HAP-1 (cell line): ENCODE measurements around the gene ST8SIA1.

Source experiments
- DNase-seq, 2 experiments: peaks; one replicate each; pipeline ENCODE4 v3.0.0-alpha.2; 2016 to 2020; ENCODE audit warnings: low spot score in 2 of 2
- H3K27me3 ChIP-seq: fragments of 250-450 bp; sonication (Bioruptor Pico); 2 replicates; pipeline ENCODE4 v1.5.1; 2020; ENCODE audit warnings: low read depth, mild to moderate bottlenecking, moderate library complexity
- H3K36me3 ChIP-seq: fragments of 250-450 bp; sonication (Bioruptor Pico); replicated peaks from 2 replicates; pipeline ENCODE4 v1.5.1; 2020; ENCODE audit warnings: mild to moderate bottlenecking
- H3K4me1 ChIP-seq: fragments of 250-450 bp; sonication (Bioruptor Pico); 2 replicates; pipeline ENCODE4 v1.5.1; 2020; ENCODE audit warnings: mild to moderate bottlenecking
- H3K4me3 ChIP-seq: fragments of 250-450 bp; sonication (Bioruptor Pico); 2 replicates; pipeline ENCODE4 v1.5.1; 2020; ENCODE audit warnings: mild to moderate bottlenecking, moderate library complexity
- H3K9me3 ChIP-seq: fragments of 250-450 bp; sonication (Bioruptor Pico); 2 replicates; pipeline ENCODE4 v1.5.1; 2020; ENCODE audit warnings: mild to moderate bottlenecking, moderate library complexity
- in situ Hi-C: fragments of 300-500 bp; cut with MboI; formaldehyde crosslinking; loops from 3 replicates; pipeline ENCODE4 v1.14.3; 2020; ENCODE audit warnings: low sequenced_read_pairs, inconsistent platforms, mixed read lengths

Gene ST8SIA1

DNA sequence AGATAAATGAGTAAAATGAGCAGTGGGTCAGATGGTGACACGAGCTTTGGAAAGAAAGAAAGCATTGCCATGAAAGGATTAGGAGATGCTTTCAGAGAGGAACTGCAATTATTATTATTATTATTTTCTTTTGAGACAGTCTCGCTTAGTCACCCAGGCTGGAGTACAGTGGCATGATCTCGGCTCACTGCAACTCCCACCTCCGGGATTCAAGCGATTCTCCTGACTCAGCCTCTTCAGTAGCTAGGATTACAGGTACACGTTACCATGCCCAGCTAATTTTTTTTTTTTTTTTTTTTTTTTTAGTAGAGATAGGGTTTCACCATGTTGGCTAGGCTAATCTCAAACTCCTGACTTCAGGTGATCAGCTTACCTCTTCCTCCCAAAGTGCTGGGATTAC is 77.4 kb downstream of the ST8SIA1 start:
- no peak overlapping the region for H3K4me3 ChIP-seq
- no peaks in the 10 kb centered on the region for H3K9me3 ChIP-seq
- DNase-seq: no peak
- no peaks in the 10 kb centered on the region for H3K36me3 ChIP-seq
- no peaks in the 10 kb centered on the region for H3K27me3 ChIP-seq
- H3K4me1 ChIP-seq: no peaks in the 10 kb centered on the region
- in situ Hi-C loops: no loop called here

DNA sequence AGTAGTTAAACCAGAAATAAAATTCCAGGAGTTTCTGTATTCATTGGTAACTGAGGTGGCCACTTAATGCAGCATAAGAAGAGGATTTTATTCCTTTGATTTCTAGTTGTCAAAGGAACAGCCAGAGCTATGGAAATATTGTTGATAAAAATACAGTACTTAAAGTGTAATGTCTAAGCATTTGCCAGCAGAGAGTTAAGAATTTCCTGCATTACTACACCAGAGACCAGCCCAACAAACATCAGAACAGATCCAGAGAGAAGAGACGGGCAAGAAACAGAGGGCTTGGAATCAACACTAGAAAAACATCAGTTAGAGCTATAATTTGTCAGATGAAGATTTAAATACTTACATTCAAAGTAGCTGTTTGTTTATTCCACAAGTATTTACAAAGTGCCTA is 77.9 kb downstream of the ST8SIA1 start:
- Histone ChIP-seq H3K36me3 (no peaks in the 10 kb centered on the region), H3K9me3 (no peaks in the 10 kb centered on the region), H3K27me3 (no peaks in the 10 kb centered on the region), H3K4me1 (no peaks in the 10 kb centered on the region), H3K4me3 (no peak overlapping the region)
- DNase-seq: no peak
- in situ Hi-C loops: no loop called here

DNA sequence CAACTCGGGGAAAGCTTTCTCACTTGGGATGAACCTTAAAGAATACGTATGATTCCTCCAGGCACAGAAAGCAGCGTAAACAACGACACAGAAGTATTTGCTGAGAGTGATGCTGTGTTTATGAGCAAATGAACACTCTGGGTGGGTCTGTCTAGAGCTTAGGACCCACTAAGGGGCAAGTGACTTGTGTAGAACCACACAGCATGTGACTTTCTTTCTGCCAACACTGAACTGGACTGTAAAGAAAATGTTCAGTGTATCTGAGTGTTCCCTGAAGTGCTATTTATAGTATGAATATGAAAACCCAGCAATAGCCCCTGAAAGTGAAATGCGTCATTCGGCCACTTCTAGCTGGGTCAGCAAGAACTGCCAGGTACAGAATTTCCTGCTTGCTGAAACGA is 78.5 kb downstream of the ST8SIA1 start:
- H3K27me3 ChIP-seq: no peaks in the 10 kb centered on the region
- no peaks in the 10 kb centered on the region for H3K9me3 ChIP-seq
- in situ Hi-C loops: no loop called here
- no peak for DNase-seq
- no peaks in the 10 kb centered on the region for H3K4me1 ChIP-seq
- no peak overlapping the region for H3K4me3 ChIP-seq
- H3K36me3 ChIP-seq: no peaks in the 10 kb centered on the region

DNA sequence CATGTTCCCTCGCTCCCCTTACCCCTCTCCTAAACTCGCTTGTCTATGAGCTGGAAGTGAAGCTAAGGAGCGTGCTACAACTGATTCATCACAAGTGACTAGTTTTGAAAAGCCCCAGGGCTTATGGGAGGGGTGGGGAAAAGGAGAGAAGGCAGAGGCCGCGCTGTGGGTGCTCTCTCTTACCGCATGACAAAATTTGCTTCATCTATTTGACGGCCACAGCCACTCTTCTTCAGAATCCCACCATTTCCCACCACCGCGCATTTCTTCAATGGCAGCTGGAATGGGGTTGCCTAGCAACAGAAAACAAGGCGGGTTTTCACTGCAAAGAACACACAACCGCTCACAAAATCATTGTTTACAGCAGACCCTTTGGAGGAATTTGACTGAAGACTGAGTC is 79.4 kb downstream of the ST8SIA1 start:
- no peak for DNase-seq
- Histone ChIP-seq H3K27me3 (no peaks in the 10 kb centered on the region), H3K36me3 (no peaks in the 10 kb centered on the region), H3K4me3 (no peak overlapping the region), H3K4me1 (no peaks in the 10 kb centered on the region), H3K9me3 (no peaks in the 10 kb centered on the region)
- in situ Hi-C loops: no loop called here

DNA sequence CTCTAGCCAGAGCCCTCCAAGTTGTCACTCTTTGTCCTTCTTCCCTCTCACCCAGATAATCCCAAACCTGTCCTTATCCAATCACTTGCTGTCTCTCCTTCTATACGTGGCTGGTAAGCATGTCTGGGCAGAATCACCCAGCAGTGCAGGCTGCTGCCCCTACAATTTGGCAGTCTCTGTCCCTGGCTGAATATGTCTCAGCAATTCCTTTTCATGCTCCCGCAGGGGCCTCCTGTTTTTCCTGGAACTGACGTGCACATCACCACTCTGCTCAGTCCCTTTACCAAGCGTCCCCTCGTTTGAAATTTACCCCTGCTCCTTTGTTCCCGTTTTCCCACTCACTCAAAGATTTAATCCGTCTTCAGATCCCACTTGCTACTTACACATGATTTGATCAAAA is 80.0 kb downstream of the ST8SIA1 start:
- Histone ChIP-seq H3K36me3 (no peaks in the 10 kb centered on the region), H3K4me3 (no peak overlapping the region), H3K27me3 (no peaks in the 10 kb centered on the region), H3K4me1 (no peaks in the 10 kb centered on the region), H3K9me3 (no peaks in the 10 kb centered on the region)
- in situ Hi-C loops: no loop called here
- DNase-seq: no peak

DNA sequence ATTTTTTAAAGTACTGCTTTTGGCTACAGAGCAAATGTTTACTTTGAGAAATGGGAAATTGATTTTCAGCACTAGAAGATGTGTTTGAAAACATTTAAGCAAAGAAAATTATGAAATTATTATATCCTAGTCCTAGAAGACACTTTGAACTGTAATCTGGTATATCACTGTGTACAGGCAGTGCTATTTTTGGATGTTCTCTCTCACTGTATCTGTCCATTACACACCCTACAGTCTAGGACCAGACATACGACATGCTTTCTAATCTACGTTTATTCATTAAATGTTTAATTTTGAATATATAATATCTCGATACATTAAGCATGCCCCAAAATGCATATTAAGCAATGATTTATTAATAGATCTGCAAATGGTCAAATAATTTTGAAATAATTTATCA is 82.5 kb downstream of the ST8SIA1 start:
- Histone ChIP-seq H3K36me3 (no peaks in the 10 kb centered on the region), H3K4me3 (no peak overlapping the region), H3K9me3 (no peaks in the 10 kb centered on the region), H3K4me1 (no peaks in the 10 kb centered on the region), H3K27me3 (no peaks in the 10 kb centered on the region)
- DNase-seq: no peak
- in situ Hi-C loops: no loop called here

DNA sequence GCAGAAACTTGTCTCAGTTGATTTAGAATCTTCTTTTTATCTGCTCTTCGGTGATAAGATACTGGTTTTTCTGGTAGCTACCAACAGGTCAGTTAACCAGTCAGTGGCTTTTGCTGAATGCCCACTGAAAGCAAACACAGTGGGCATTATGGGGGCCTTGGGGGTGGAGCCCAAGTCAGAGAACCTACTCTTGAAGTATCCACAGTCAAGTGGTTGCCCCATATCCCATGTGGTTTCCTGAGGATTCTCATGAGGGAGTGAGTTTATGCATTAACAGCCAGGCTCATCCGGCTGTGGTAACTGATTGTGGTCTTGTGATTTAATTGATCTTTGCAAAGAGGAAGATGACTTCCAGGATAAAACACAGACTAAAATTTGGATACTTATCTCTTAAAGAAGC is 83.7 kb downstream of the ST8SIA1 start:
- in situ Hi-C loops: no loop called here
- H3K27me3 ChIP-seq: no peaks in the 10 kb centered on the region
- no peak overlapping the region for H3K4me3 ChIP-seq
- H3K9me3 ChIP-seq: no peaks in the 10 kb centered on the region
- H3K36me3 ChIP-seq: no peaks in the 10 kb centered on the region
- no peak for DNase-seq
- H3K4me1 ChIP-seq: no peaks in the 10 kb centered on the region

DNA sequence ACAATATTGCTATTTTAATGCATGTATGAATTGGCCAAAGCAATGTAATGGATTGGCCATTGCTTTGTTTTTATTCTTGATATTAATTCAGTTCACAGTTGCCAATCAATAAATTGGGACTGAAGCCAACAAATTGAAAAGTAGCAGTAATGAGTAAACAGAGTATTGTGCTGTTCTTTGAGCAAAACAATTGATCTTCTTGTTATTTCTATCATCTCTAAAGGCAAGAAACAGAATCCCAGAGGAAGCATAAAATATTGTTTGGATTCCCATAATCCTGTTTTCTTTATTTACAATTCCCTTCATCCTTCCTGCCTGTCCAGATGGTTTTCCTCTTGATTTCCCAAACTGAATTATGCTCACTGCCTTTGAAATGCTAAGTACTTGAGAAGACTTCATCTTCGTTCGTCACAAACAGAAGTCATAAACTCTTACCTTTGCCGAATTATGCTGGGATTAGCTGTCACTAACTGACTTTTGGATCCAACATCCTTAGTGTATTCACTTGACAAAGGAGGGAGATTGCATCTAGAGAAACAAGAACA is 85.9 kb downstream of the ST8SIA1 start:
- no peak for DNase-seq
- H3K36me3 ChIP-seq: no peaks in the 10 kb centered on the region
- no peaks in the 10 kb centered on the region for H3K4me1 ChIP-seq
- in situ Hi-C loops: no loop called here
- H3K4me3 ChIP-seq: no peak overlapping the region
- H3K27me3 ChIP-seq: no peaks in the 10 kb centered on the region
- H3K9me3 ChIP-seq: no peaks in the 10 kb centered on the region

DNA sequence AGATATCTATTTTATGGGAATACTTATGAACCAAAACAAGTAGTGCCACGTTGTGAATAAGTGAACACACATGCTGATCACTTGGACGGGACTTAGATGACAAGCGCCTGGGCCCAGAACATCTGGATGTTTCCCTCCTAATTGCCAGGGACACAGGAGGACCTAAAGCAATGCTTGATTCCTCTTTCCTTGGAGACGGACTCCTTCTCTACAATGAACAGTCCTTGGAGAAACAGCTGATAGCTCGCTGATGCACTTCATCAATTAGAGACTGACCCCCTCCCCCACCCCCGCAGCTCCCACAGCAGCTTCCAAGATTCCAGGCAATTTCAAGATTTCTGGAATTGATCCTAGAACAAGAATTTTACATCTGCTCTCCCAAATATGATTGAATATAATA is 86.4 kb downstream of the ST8SIA1 start:
- Histone ChIP-seq H3K4me1 (no peaks in the 10 kb centered on the region), H3K27me3 (no peaks in the 10 kb centered on the region), H3K36me3 (no peaks in the 10 kb centered on the region), H3K4me3 (no peak overlapping the region), H3K9me3 (no peaks in the 10 kb centered on the region)
- in situ Hi-C loops: no loop called here
- no peak for DNase-seq

DNA sequence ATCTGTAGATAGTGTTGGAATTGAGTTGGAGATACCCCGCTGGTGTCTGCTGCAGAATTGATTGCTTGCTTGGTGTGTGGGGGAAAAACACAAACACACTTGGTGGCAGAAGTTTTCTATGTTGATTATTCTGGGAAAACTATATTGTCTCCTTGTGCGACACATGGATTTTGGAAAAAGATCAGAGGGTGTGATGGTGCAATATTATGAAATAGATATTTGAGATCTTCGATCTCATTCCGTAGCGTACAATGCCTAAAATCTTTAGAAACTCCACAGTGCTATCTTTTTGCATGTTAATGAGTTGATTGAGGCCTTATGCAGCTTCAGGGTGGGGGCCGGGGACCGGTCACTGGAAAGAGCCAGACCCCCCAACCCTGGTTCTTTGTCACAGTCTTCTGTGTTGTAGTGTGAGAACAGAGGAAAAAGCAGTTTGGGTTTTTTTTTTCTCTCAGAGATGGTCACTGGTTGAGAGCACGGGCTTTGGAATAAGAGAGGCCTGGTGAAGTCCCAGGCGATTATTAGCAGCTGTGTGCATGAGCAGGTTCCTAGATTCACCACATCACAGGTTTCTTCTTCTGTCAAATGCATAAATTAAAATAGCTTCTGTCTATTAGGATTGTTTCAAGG is 88.2 kb downstream of the ST8SIA1 start:
- no peak overlapping the region for H3K4me3 ChIP-seq
- no peaks in the 10 kb centered on the region for H3K4me1 ChIP-seq
- in situ Hi-C loops: no loop called here
- no peaks in the 10 kb centered on the region; the same call in 1 of the 2 replicates for H3K27me3 ChIP-seq
- no peaks in the 10 kb centered on the region for H3K9me3 ChIP-seq
- DNase-seq: no peak
- no peaks in the 10 kb centered on the region for H3K36me3 ChIP-seq

DNA sequence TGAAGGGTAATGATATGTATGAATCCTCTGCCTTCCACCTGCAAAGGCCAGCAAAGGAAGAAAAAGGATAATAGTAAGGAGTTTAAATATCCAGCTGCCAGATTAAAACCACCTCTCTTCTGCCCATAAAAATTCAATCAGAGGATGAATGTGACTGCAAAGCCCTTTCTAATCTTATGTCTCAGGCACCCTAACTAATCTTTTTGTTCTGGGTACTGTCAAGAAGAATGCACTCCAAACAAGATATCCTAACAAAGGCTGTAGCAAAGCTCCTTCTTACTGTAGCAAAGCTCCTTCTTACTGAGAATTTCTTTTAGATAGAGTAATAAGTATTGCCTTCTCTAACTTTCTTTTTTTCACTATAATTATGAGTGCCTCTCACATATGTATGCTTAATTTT is 91.8 kb downstream of the ST8SIA1 start:
- no peak for DNase-seq
- Histone ChIP-seq H3K4me1 (no peaks in the 10 kb centered on the region), H3K27me3 (no peaks in the 10 kb centered on the region; the same call in 1 of the 2 replicates), H3K9me3 (no peaks in the 10 kb centered on the region), H3K36me3 (no peaks in the 10 kb centered on the region), H3K4me3 (no peak overlapping the region)
- in situ Hi-C loops: no loop called here

DNA sequence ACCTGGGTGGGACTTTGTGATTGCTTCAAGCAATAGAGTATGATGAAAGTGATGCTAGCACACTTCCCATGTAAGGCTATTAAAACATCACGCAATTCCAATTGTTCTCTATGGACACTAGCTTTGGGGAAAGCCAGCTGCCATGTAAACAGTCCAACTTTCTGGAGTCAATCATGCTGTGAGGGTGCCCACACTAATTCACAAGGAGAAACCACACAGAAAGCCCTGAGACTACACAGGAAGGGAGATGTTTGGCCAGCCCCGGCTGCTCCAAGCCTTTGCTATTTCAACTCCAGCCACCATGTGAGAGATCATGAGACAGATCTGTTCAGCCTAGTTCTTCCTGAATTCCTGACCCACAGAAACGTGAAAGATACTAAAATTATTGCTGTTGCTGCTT is 96.3 kb downstream of the ST8SIA1 start:
- DNase-seq: no peak
- H3K4me1 ChIP-seq: no peaks in the 10 kb centered on the region
- no peaks in the 10 kb centered on the region for H3K36me3 ChIP-seq
- in situ Hi-C loops: no loop called here
- H3K4me3 ChIP-seq: no peak overlapping the region
- no peaks in the 10 kb centered on the region for H3K9me3 ChIP-seq
- H3K27me3 ChIP-seq: no peaks in the 10 kb centered on the region; the same call in 1 of the 2 replicates

DNA sequence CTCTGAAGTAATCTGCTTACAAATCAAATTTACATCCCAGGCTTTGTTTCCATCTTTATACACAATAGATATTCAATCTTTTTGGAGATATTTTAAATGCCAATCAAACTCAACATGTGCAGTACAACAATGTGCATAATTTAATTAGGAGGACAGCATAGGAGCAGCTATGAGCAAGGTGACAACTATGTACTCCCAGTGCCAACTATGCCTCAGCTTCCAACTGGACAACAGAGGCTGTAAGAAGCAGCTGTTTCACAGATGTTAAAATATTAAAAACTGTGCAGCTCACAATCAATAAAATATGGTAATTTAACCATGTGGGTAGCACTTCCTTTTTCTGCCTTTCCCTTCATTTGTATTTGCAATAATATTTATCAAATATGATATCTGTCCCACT is 99.9 kb downstream of the ST8SIA1 start:
- no peaks in the 10 kb centered on the region for H3K36me3 ChIP-seq
- no peaks in the 10 kb centered on the region for H3K9me3 ChIP-seq
- no peaks in the 10 kb centered on the region for H3K4me1 ChIP-seq
- H3K4me3 ChIP-seq: no peak overlapping the region
- no peak for DNase-seq
- no peaks in the 10 kb centered on the region for H3K27me3 ChIP-seq
- in situ Hi-C loops: no loop called here

DNA sequence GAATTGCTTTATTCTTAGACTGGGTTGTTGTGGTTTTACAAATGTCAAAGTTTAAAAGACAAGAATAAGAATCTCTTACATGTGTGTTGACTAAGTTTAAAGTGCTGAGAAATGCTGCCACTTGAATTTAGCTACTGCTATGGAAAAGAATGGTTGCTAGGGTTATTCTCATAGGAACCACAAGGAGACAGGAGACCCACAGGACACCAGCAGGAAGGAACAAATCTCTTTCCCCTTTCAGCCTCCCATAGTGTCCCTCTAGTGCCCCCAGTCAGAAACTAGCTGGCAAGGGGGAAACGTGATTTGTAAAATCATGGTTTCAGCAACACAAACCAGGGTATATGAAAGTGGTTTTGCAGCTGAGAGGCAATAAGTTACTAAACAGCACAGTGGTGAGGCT is 102.7 kb downstream of the ST8SIA1 start:
- Histone ChIP-seq H3K27me3 (no peaks in the 10 kb centered on the region), H3K4me1 (no peaks in the 10 kb centered on the region), H3K9me3 (no peaks in the 10 kb centered on the region), H3K4me3 (no peak overlapping the region), H3K36me3 (no peaks in the 10 kb centered on the region)
- in situ Hi-C loops: no loop called here
- no peak for DNase-seq

DNA sequence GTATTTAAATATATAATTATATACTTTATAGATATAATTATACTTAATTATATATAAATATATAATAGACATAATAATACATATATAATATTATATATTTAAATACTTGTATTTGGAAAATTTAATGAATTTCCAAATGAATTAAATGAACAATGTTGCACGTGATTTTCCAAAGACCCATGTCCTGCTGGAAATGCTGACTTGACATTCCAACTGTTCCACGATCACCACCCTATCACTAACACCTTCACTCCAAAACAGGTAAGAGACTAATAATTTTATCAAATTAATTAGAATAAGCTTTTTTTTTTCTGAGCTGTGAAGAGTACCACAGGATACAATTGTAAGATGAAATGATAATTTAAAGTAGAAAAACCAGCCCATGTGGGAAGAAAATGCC is 103.4 kb downstream of the ST8SIA1 start:
- no peaks in the 10 kb centered on the region for H3K36me3 ChIP-seq
- in situ Hi-C loops: no loop called here
- H3K4me1 ChIP-seq: no peaks in the 10 kb centered on the region
- H3K27me3 ChIP-seq: no peaks in the 10 kb centered on the region
- DNase-seq: no peak
- H3K4me3 ChIP-seq: no peak overlapping the region
- H3K9me3 ChIP-seq: no peaks in the 10 kb centered on the region
